ENCODE results near the gene TSPAN11. TPM values are rescaled to one million over a fixed set of nuclear protein-coding genes. Genes with fewer than 3 reads are reported as not detected.

TSPAN11 gene
- total RNA-seq, 1 donor from 2014 or later: 12.4 TPM

GRCh38 chr12:30909349-30910037 lies 17.1 kb upstream of the TSPAN11 start:
- Histone ChIP-seq H3K9me3 (ENCODE audit: insufficient read depth, low read depth, low read length) (no peaks in the 10 kb centered on the region), H3K27me3 (ENCODE audit: insufficient read depth, low read length) (no peaks in the 10 kb centered on the region), H3K4me1 (ENCODE audit: insufficient read depth, low read length) (no peaks in the 10 kb centered on the region), H3K79me2 (ENCODE audit: insufficient read depth, low read length) (no peaks in the 10 kb centered on the region), H4K20me1 (ENCODE audit: insufficient read depth, low read length) (no peaks in the 10 kb centered on the region), H3K27ac (ENCODE audit: low read depth, low read length) (no peak overlapping the region), H3K9ac (ENCODE audit: low read length) (no peak overlapping the region), H3K36me3 (ENCODE audit: insufficient read depth, low read length) (no peaks in the 10 kb centered on the region), H3K4me2 (ENCODE audit: low read length) (no peak overlapping the region), H2AFZ (ENCODE audit: low read depth, low read length) (no peak overlapping the region), H3K4me3 (ENCODE audit: insufficient read depth, low read depth, low read length) (no peak overlapping the region)
- no peak for TF ChIP-seq CTCF (IDR thresholded peaks at IDR 0.05; ENCODE audit: insufficient read depth, low read depth, low read length)
- TF ChIP-seq EZH2 (IDR thresholded peaks at IDR 0.05; ENCODE audit: insufficient read depth, low read length): no peak
- Mint-ChIP-seq H3K4me3 (ENCODE audit: unreplicated experiment) (no peak overlapping the region), H3K9me3 (ENCODE audit: unreplicated experiment) (no peaks in the 10 kb centered on the region), H3K27me3 (ENCODE audit: low read depth, unreplicated experiment) (peaks cover 7% of the 10 kb centered on the region), H3K36me3 (ENCODE audit: low read depth, unreplicated experiment) (no peaks in the 10 kb centered on the region), H3K4me1 (ENCODE audit: low read depth, unreplicated experiment) (peaks cover 11% of the 10 kb centered on the region), H3K27ac (ENCODE audit: unreplicated experiment) (no peak overlapping the region)
- FAIRE-seq: no peak
- DNase-seq (ENCODE audit: low read depth): no peak

- FAIRE-seq (no peak), DNase-seq (ENCODE audit: low read depth) (no peak)
- H2AFZ ChIP-seq (ENCODE audit: low read depth, low read length): no peak overlapping the region
- no peaks in the 10 kb centered on the region for H3K79me2 ChIP-seq (ENCODE audit: insufficient read depth, low read length)
- no peaks in the 10 kb centered on the region for H3K4me1 ChIP-seq (ENCODE audit: insufficient read depth, low read length)
- H3K4me3 ChIP-seq (ENCODE audit: insufficient read depth, low read depth, low read length): no peak overlapping the region
- no peak for TF ChIP-seq EZH2 (IDR thresholded peaks at IDR 0.05; ENCODE audit: insufficient read depth, low read length)
- TF ChIP-seq CTCF (IDR thresholded peaks at IDR 0.05; ENCODE audit: insufficient read depth, low read depth, low read length): no peak
- peaks cover 11% of the 10 kb centered on the region for H3K4me1 Mint-ChIP-seq (ENCODE audit: low read depth, unreplicated experiment)
- no peak overlapping the region for H3K27ac Mint-ChIP-seq (ENCODE audit: unreplicated experiment)
- no peak overlapping the region for H3K4me2 ChIP-seq (ENCODE audit: low read length)
- H4K20me1 ChIP-seq (ENCODE audit: insufficient read depth, low read length): no peaks in the 10 kb centered on the region
- H3K27ac ChIP-seq (ENCODE audit: low read depth, low read length): no peak overlapping the region
- no peaks in the 10 kb centered on the region for H3K36me3 Mint-ChIP-seq (ENCODE audit: low read depth, unreplicated experiment)
- H3K27me3 Mint-ChIP-seq (ENCODE audit: low read depth, unreplicated experiment): peaks cover 7% of the 10 kb centered on the region
- H3K4me3 Mint-ChIP-seq (ENCODE audit: unreplicated experiment): no peak overlapping the region
- H3K27me3 ChIP-seq (ENCODE audit: insufficient read depth, low read length): no peaks in the 10 kb centered on the region
- H3K9me3 ChIP-seq (ENCODE audit: insufficient read depth, low read depth, low read length): no peaks in the 10 kb centered on the region
- no peak overlapping the region for H3K9ac ChIP-seq (ENCODE audit: low read length)
- H3K9me3 Mint-ChIP-seq (ENCODE audit: unreplicated experiment): no peaks in the 10 kb centered on the region
- H3K36me3 ChIP-seq (ENCODE audit: insufficient read depth, low read length): no peaks in the 10 kb centered on the region
These were observed 16.6 kb upstream of the TSPAN11 start for GRCh38 chr12:30910038-30910350.

- H3K79me2 ChIP-seq (ENCODE audit: insufficient read depth, low read length): no peaks in the 10 kb centered on the region
- H3K36me3 ChIP-seq (ENCODE audit: insufficient read depth, low read length): no peaks in the 10 kb centered on the region
- no peak overlapping the region for H3K27ac ChIP-seq (ENCODE audit: low read depth, low read length)
- H3K4me1 ChIP-seq (ENCODE audit: insufficient read depth, low read length): no peaks in the 10 kb centered on the region
- H3K27ac Mint-ChIP-seq (ENCODE audit: unreplicated experiment): no peak overlapping the region
- no peaks in the 10 kb centered on the region for H4K20me1 ChIP-seq (ENCODE audit: insufficient read depth, low read length)
- no peaks in the 10 kb centered on the region for H3K9me3 ChIP-seq (ENCODE audit: insufficient read depth, low read depth, low read length)
- H3K4me3 Mint-ChIP-seq (ENCODE audit: unreplicated experiment): no peak overlapping the region
- H3K9ac ChIP-seq (ENCODE audit: low read length): no peak overlapping the region
- H3K4me3 ChIP-seq (ENCODE audit: insufficient read depth, low read depth, low read length): no peak overlapping the region
- peaks cover 7% of the 10 kb centered on the region for H3K27me3 Mint-ChIP-seq (ENCODE audit: low read depth, unreplicated experiment)
- FAIRE-seq (no peak), DNase-seq (ENCODE audit: low read depth) (no peak)
- peaks cover 9% of the 10 kb centered on the region for H3K4me1 Mint-ChIP-seq (ENCODE audit: low read depth, unreplicated experiment)
- no peak overlapping the region for H2AFZ ChIP-seq (ENCODE audit: low read depth, low read length)
- H3K9me3 Mint-ChIP-seq (ENCODE audit: unreplicated experiment): no peaks in the 10 kb centered on the region
- TF ChIP-seq CTCF (IDR thresholded peaks at IDR 0.05; ENCODE audit: insufficient read depth, low read depth, low read length) (no peak), EZH2 (IDR thresholded peaks at IDR 0.05; ENCODE audit: insufficient read depth, low read length) (no peak)
- H3K27me3 ChIP-seq (ENCODE audit: insufficient read depth, low read length): no peaks in the 10 kb centered on the region
- no peaks in the 10 kb centered on the region for H3K36me3 Mint-ChIP-seq (ENCODE audit: low read depth, unreplicated experiment)
- no peak overlapping the region for H3K4me2 ChIP-seq (ENCODE audit: low read length)
These were observed 15.3 kb upstream of the TSPAN11 start for GRCh38 chr12:30911207-30911606.

Data from astrocyte (in vitro differentiated cells and primary cell).